HepG2 (cell line): ENCODE measurements around the gene SLC9C2. TPM values are rescaled to one million over a fixed set of nuclear protein-coding genes. Genes with fewer than 3 reads are reported as not detected.

Experiments used
- ATAC-seq: fragments of 200-7000 bp; cut with Tn5 transposase; 3 replicates; pipeline ENCODE4 v1.9.1; 2020; ENCODE audit warnings: mild to moderate bottlenecking, moderate library complexity
- BruUV-seq: library from RNA; stranded (reverse); fragments of 400-500 nt; replicated peaks from 2 replicates; lab custom pipeline; 2021; lab: Mats Ljungman, UMichigan
- CTCF ChIA-PET: fragments of 300-600 bp; formaldehyde crosslinking; extraction: SDS; loops from one replicate; lab custom pipeline; 2021; ENCODE audit warnings: low total read pairs, inconsistent platforms, low intra/inter-chr PET ratio; lab: Yijun Ruan, JAX
- POLR2A ChIA-PET: fragments of 350-600 bp; sonication (Branson Sonifier 250); formaldehyde crosslinking; loops from one replicate; lab custom pipeline; 2020; ENCODE audit warnings: antibody characterized with exemption, inconsistent platforms; lab: Yijun Ruan, JAX
- DNase-seq: peaks from one replicate; pipeline ENCODE4 v3.0.0-alpha.2; 2015; ENCODE audit warnings: low spot score
- FAIRE-seq: peaks from 3 replicates; lab custom pipeline; 2011; peaks lifted over from hg19 to GRCh38; lab: Jason Lieb, UNC
- H2AFZ ChIP-seq: one replicate; pipeline ENCODE4 v1.6.1; 2011; ENCODE audit warnings: low read length, inconsistent platforms
- H3K27ac ChIP-seq: fragments of 300-600 bp; 3 replicates; pipeline ENCODE4 v1.8.0; 2011; ENCODE audit warnings: mixed run types, mild to moderate bottlenecking, mixed read lengths, low read length, inconsistent platforms; ENCODE audit not compliant: insufficient read depth; ENCODE audit errors: extremely low read length
- H3K27me3 ChIP-seq, 2 experiments: fragments of 200-600 bp in 1 of 2; 2 replicates in 1 of 2; 3 replicates in 1 of 2; pipeline versions ENCODE4 v1.6.0 to v1.8.0; 2011; ENCODE audit warnings: low read length in 2 of 2, mild to moderate bottlenecking in 2 of 2, moderate library complexity in 2 of 2, inconsistent platforms in 1 of 2; ENCODE audit not compliant: insufficient read depth in 2 of 2, control insufficient read depth in 1 of 2
- H3K36me3 ChIP-seq, 2 experiments: fragments of 200-600 bp in 1 of 2; replicated peaks in 1 of 2; 2 replicates in 1 of 2; 3 replicates in 1 of 2; pipeline versions ENCODE4 v1.5.1 to v1.8.0; 2011; ENCODE audit warnings: low read length in 2 of 2, inconsistent platforms in 1 of 2; ENCODE audit not compliant: insufficient read depth in 2 of 2, control insufficient read depth in 1 of 2
- H3K4me1 ChIP-seq: 2 replicates; pipeline ENCODE4 v1.5.1; 2012; ENCODE audit warnings: low read length, inconsistent platforms; ENCODE audit not compliant: insufficient read depth
- H3K4me2 ChIP-seq: 2 replicates; pipeline ENCODE4 v1.6.0; 2011; ENCODE audit warnings: low read depth, low read length, inconsistent platforms
- H3K4me3 ChIP-seq, 3 experiments: fragments of 200-600 bp in 1 of 3; sonication (generic), shearing (Covaris generic) in 1 of 3; replicated peaks in 1 of 3; 2 replicates each; pipeline ENCODE4 v1.5.1; 2011 to 2016; ENCODE audit warnings: low read length in 3 of 3, inconsistent platforms in 2 of 3, low read depth in 2 of 3, mild to moderate bottlenecking in 2 of 3, control low read depth in 1 of 3, mixed read lengths in 1 of 3; ENCODE audit not compliant: insufficient read depth in 1 of 3
- H3K79me2 ChIP-seq: one replicate; pipeline ENCODE4 v1.6.1; 2011; ENCODE audit warnings: low read length, inconsistent platforms; ENCODE audit not compliant: insufficient read depth
- H3K9ac ChIP-seq: 2 replicates; pipeline ENCODE4 v1.6.0; 2011; ENCODE audit warnings: mild to moderate bottlenecking, low read depth, low read length, inconsistent platforms; ENCODE audit not compliant: insufficient read depth
- H3K9me3 ChIP-seq: 2 replicates; pipeline ENCODE4 v1.5.1; 2012; ENCODE audit warnings: mild to moderate bottlenecking, low read length
- H4K20me1 ChIP-seq: 2 replicates; pipeline ENCODE4 v1.6.0; 2011; ENCODE audit warnings: inconsistent platforms, mild to moderate bottlenecking, low read length, moderate library complexity; ENCODE audit not compliant: insufficient read depth
- CTCF ChIP-seq: sonication (generic); formaldehyde crosslinking; IDR thresholded peaks from 2 replicates; pipeline ENCODE4 v1.5.0; 2020; ENCODE audit warnings: mild to moderate bottlenecking, missing genetic modification reagents, moderate library complexity
- FOXA1 ChIP-seq, 2 experiments: fragments of 450-650 bp in 1 of 2; sonication (generic) in 1 of 2; formaldehyde crosslinking in 1 of 2; IDR thresholded peaks; 2 replicates each; pipeline versions ENCODE4 v1.4.0 to v1.6.1; 2016 to 2020; ENCODE audit warnings: missing genetic modification reagents in 1 of 2
- HMGA1 ChIP-seq: sonication (generic); formaldehyde crosslinking; conservative IDR thresholded peaks from 2 replicates; pipeline ENCODE4 v1.4.0; 2020; ENCODE audit warnings: missing genetic modification reagents
- KDM5A ChIP-seq: fragments of 200-600 bp; sonication (generic); IDR thresholded peaks from 2 replicates; pipeline ENCODE4 v1.7.0; 2018; ENCODE audit warnings: antibody characterized with exemption, mild to moderate bottlenecking, low read length, borderline replicate concordance
- NR2F6 ChIP-seq, 2 experiments: IDR thresholded peaks; 2 replicates each; pipeline ENCODE4 v1.6.1; 2016; ENCODE audit warnings: antibody characterized with exemption in 1 of 2, mild to moderate bottlenecking in 1 of 2
- PHF8 ChIP-seq: sonication (generic); formaldehyde crosslinking; IDR thresholded peaks from 2 replicates; pipeline ENCODE4 v1.5.0; 2020; ENCODE audit warnings: missing genetic modification reagents
- RAD21 ChIP-seq: fragments of 450-650 bp; formaldehyde crosslinking; IDR thresholded peaks from 2 replicates; pipeline ENCODE4 v1.5.0; 2020; ENCODE audit warnings: mild to moderate bottlenecking
- SMC3 ChIP-seq: IDR thresholded peaks from 2 replicates; pipeline ENCODE4 v1.6.1; 2011; ENCODE audit warnings: low read length, improper control_type of control experiment
- SP1 ChIP-seq, 2 experiments: fragments of 450-650 bp in 1 of 2; sonication (generic) in 1 of 2; formaldehyde crosslinking in 1 of 2; IDR thresholded peaks; 2 replicates each; pipeline versions ENCODE4 v1.4.0 to v1.6.1; 2016 to 2020; ENCODE audit warnings: missing genetic modification reagents in 1 of 2
- SP5 ChIP-seq: IDR thresholded peaks from 2 replicates; pipeline ENCODE4 v1.6.1; 2016; ENCODE audit warnings: low read depth, borderline replicate concordance
- STAG1 ChIP-seq: sonication (generic); formaldehyde crosslinking; IDR thresholded peaks from 2 replicates; pipeline ENCODE4 v1.4.0; 2020; ENCODE audit warnings: missing genetic modification reagents
- WGBS: methylation state at CpG from one replicate; pipeline ENCODE4 v1.1.6; 2017; ENCODE audit warnings: low lambda C conversion rate; 5-methylcytosine and 5-hydroxymethylcytosine counted together
- in situ Hi-C: cut with HindIII; loops from 2 replicates; pipeline ENCODE4 v1.10.0; 2017; ENCODE audit warnings: low pct_unique_long_range_greater_than_20kb; ENCODE audit not compliant: extremely low pct_ligation_motif_present
- intact Hi-C: fragments of 100-400 bp; cut with micrococcal nuclease; formaldehyde crosslinking; loops from one replicate; pipeline ENCODE4 v1.10.0; 2022; ENCODE audit not compliant: unreplicated experiment
- polyA plus RNA-seq, 8 experiments: library from polyadenylated mRNA; depleted of rRNA in 3 of 8; stranded (reverse) in 7 of 8; unstranded in 1 of 8; fragments of >200 nt; fragmentation: Illumina TruSeq in 4 of 8; extraction: Trizol in 4 of 8; gene quantifications; 2 replicates each; pipeline versions ENCODE4 v1.2.1 to v1.2.3, GENCODE V29; 2011 to 2016; ENCODE audit warnings: low read depth in 4 of 8, missing spikeins in 1 of 8, mixed read lengths in 1 of 8; ENCODE audit not compliant: insufficient read depth in 1 of 8
- total RNA-seq, 5 experiments: library from RNA; depleted of rRNA; stranded (reverse); fragments of >200 nt; fragmentation: Illumina TruSeq; extraction: Trizol; gene quantifications; 2 replicates each; pipeline ENCODE4 v1.2.3, GENCODE V29; 2016; ENCODE audit warnings: low read depth in 1 of 5
- TF ChIP-seq, protein P1 (sequence below): sonication (generic); formaldehyde crosslinking; IDR thresholded peaks from 2 replicates; pipeline ENCODE4 v1.4.0; 2020; ENCODE audit warnings: missing genetic modification reagents

SLC9C2 gene
- total and polyA plus RNA-seq, 2 of the 13 experiments (the other 11 are each of a cell fraction or from before 2014, with no cell fraction given): 0.03 TPM; not detected in 1

DNA sequence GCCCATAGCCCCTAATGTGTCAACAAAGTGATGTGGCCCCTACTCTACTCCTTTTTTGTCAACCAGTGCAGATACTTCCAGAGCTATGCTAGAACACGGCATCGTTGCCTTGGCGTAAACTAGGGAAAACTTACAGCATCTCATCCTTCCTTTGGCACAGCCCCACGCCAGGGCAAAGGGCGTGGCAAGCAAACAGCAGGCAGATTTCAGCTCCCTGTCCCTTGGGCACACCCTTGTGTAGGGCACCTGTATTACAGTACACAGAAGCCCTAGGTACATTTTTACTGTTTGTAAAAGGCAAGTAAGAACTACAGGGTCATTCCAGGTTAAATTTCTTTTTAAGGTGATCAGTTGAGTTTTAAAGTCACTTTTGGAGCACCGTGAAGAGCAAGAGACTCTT lies 96.4 kb downstream of the SLC9C2 start:
- peaks cover 27% of the 10 kb centered on the region for H3K4me1 ChIP-seq
- H3K27ac ChIP-seq: no peak overlapping the region
- no peaks in the 10 kb centered on the region for H4K20me1 ChIP-seq
- no peak overlapping the region for H3K9ac ChIP-seq
- no TSS peak for BruUV-seq
- 30% methylated on average over 5 of the region's 6 CpGs for WGBS
- H2AFZ ChIP-seq: no peak overlapping the region
- TF ChIP-seq SP1 (IDR thresholded peaks at IDR 0.05) (no peak), SP1 (CRISPR knock-in tag; IDR thresholded peaks at IDR 0.05) (0 out of 2 replicates have a peak, but pooled peaks have one; percentile 17), SP5 (CRISPR knock-in tag) (peak; percentile 19; the same call in 1 of the 2 replicates), KDM5A (no peak), SMC3 (peak; percentile 78), NR2F6 (IDR thresholded peaks at IDR 0.05) (no peak), NR2F6 (CRISPR knock-in tag; IDR thresholded peaks at IDR 0.05) (0 out of 2 replicates have a peak, but pooled peaks have one; percentile 21), CTCF (CRISPR knock-in tag) (peak; percentile 69), PHF8 (CRISPR knock-in tag) (no peak), RAD21 (peak; percentile 51), HMGA1 (CRISPR knock-in tag) (no peak), STAG1 (CRISPR knock-in tag) (peak; percentile 85), FOXA1 (IDR thresholded peaks at IDR 0.05) (no peak), FOXA1 (CRISPR knock-in tag; IDR thresholded peaks at IDR 0.05) (peak; percentile 36; the same call in 1 of the 2 replicates)
- TF ChIP-seq, protein P1, sequence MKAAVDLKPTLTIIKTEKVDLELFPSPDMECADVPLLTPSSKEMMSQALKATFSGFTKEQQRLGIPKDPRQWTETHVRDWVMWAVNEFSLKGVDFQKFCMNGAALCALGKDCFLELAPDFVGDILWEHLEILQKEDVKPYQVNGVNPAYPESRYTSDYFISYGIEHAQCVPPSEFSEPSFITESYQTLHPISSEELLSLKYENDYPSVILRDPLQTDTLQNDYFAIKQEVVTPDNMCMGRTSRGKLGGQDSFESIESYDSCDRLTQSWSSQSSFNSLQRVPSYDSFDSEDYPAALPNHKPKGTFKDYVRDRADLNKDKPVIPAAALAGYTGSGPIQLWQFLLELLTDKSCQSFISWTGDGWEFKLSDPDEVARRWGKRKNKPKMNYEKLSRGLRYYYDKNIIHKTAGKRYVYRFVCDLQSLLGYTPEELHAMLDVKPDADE (CRISPR knock-in tag): no peak
- ATAC-seq (peak; percentile 87), DNase-seq (peak; percentile 40), FAIRE-seq (no peak)
- ChIA-PET CTCF (interaction anchor here (1.3 to 2.7 kb wide), 3 partner anchors 75 to 86 kb away, joined by 3 to 36 read pairs (median 10); no protein-coding TSS in a partner anchor), POLR2A (no interaction called here)
- no peak overlapping the region for H3K4me2 ChIP-seq
- H3K79me2 ChIP-seq: no peaks in the 10 kb centered on the region
- no peaks in the 10 kb centered on the region for H3K36me3 ChIP-seq
- H3K9me3 ChIP-seq: no peaks in the 10 kb centered on the region
- in situ Hi-C loops (loop anchor here (5.0 kb wide), 1 partner anchor 74 kb away; no protein-coding TSS in a partner anchor), intact Hi-C loops (loop anchor here (1.0 to 10.0 kb wide), 3 partner anchors 75 to 762 kb away; no protein-coding TSS in a partner anchor)
- no peak overlapping the region for H3K4me3 ChIP-seq
- H3K27me3 ChIP-seq: no peaks in the 10 kb centered on the region
